ENCODE results near the gene DDR2. TPM values are rescaled to one million over a fixed set of nuclear protein-coding genes. Genes with fewer than 3 reads are reported as not detected.
"Not testable (repeated sequence)": the region's sequence is repeated elsewhere in the genome, so short reads cannot be mapped to it uniquely, and the experiment has no call there.

Gene DDR2
- total RNA-seq, 1 donor from 2014 or later: 3.8 TPM

DNA sequence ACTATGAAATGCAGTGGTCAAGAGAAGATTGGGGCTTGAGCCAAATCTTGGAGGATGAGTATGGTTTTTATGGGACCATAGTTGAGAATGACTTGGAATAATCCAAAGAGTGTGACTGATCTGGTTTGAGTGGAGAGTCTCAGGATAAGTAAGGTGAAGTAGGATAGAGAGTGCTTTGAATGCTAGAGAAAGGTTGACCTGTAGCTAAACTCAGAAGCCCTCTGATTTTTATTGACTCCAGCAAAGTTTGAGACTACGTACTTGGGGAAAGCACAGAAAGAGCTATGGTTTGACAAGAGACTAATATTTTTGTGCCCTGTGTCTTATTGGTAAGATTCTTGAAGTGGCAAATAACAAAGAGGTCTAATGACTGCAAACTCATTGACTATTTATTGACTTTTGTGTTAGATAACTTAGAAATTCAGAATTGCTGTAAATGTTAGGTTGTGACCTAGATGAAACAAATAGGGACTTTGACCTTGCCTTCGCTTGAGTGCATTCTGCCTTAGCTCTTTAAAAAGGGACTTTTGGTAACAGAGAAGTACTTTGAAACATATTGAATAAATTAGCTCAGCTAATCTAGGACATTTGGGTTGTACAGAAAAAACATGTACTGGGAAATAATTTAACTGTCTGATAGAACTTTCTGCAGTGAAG lies 35.6 kb upstream of the DDR2 start:
- no peaks in the 10 kb centered on the region for H3K36me3 ChIP-seq (ENCODE audit: control insufficient read depth, insufficient read depth, low read length)
- no peaks in the 10 kb centered on the region for H3K27me3 ChIP-seq (ENCODE audit: control insufficient read depth, insufficient read depth, low read length)
- no peak for DNase-seq (ENCODE audit: low read depth)
- TF ChIP-seq, protein P1, sequence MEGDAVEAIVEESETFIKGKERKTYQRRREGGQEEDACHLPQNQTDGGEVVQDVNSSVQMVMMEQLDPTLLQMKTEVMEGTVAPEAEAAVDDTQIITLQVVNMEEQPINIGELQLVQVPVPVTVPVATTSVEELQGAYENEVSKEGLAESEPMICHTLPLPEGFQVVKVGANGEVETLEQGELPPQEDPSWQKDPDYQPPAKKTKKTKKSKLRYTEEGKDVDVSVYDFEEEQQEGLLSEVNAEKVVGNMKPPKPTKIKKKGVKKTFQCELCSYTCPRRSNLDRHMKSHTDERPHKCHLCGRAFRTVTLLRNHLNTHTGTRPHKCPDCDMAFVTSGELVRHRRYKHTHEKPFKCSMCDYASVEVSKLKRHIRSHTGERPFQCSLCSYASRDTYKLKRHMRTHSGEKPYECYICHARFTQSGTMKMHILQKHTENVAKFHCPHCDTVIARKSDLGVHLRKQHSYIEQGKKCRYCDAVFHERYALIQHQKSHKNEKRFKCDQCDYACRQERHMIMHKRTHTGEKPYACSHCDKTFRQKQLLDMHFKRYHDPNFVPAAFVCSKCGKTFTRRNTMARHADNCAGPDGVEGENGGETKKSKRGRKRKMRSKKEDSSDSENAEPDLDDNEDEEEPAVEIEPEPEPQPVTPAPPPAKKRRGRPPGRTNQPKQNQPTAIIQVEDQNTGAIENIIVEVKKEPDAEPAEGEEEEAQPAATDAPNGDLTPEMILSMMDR (IDR thresholded peaks at IDR 0.05; ENCODE audit: insufficient read depth, low read length, poor library complexity, severe bottlenecking): no peak
- H3K4me3 ChIP-seq (ENCODE audit: low read depth, low read length): no peak overlapping the region

DNA sequence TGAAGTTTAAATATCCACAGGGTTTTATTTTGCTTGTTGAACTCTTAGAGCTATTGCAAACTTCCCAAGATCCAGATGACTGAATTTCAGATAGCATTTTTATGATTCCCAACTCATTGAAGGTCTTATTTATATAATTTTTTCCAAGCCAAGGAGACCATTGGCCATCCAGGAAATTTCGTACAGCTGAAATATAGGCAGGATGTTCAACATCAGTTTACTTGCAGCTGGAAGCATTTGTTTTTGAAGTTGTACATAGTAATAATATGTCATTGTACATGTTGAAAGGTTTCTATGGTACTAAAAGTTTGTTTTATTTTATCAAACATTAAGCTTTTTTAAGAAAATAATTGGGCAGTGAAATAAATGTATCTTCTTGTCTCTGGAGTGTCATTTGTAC lies 32.8 kb upstream of the DDR2 start:
- H3K27me3 ChIP-seq (ENCODE audit: control insufficient read depth, insufficient read depth, low read length): no peaks in the 10 kb centered on the region
- peaks cover 2% of the 10 kb centered on the region for H3K36me3 ChIP-seq (ENCODE audit: control insufficient read depth, insufficient read depth, low read length)

DNA sequence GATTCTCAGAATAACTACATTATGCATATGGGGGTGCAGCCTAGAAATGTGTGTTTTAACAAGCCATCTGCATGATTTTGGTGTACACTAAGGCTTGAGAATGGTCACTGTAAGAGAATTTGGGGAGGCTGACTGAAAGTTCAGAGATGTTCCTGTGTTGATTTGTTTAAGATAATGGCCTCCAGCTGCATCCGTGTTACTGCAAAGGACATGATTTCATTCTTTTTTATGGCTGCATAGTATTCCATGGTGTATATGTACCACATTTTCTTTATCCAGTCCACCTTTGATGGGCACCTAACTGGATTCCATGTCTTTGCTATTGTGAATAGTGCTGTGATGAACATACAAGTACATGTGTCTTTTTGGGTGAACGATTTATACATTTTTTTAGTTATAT lies 29.1 kb upstream of the DDR2 start:
- not testable (repeated sequence) for H3K4me3 ChIP-seq (ENCODE audit: low read depth, low read length); H3K36me3 ChIP-seq (ENCODE audit: control insufficient read depth, insufficient read depth, low read length); H3K27me3 ChIP-seq (ENCODE audit: control insufficient read depth, insufficient read depth, low read length); DNase-seq (ENCODE audit: low read depth)

More for the DNA sequence above, 32.8 kb upstream of the DDR2 start:
- TF ChIP-seq, protein P1 (IDR thresholded peaks at IDR 0.05; ENCODE audit: insufficient read depth, low read length, poor library complexity, severe bottlenecking): no peak
- DNase-seq (ENCODE audit: low read depth): no peak
- H3K4me3 ChIP-seq (ENCODE audit: low read depth, low read length): no peak overlapping the region

DNA sequence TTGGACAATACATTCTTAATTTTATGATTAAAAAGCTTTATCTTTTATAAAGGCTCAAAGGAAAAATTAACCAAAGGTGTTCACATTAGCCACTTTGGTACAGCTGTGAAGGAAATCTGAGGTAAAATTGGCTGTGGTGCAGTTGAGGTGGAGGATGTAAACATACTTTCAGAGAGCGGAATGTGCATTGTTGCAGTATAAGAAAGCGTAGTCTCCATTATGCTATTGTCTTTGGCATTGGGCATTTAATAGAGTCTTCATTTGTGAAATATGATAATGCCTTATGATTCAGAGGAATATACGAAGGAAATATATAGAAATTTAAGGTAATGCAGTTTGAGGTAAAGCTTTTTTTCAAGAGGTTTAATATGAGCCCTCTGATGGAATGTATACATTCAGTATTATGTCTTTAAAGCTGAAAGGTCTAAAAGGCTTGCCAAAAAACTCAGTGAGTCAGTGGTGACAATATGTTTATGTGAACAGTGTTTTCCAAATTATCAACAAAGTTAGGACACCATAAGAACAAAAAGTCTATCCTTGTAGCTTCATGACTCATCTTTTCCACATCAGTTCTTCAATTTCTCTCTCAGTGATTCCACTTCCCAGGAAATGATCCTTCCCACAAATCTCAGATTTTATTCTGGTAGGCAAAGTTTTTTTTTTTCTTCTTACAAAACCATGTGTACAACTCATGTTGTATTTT lies 26.9 kb upstream of the DDR2 start:
- H3K27me3 ChIP-seq (ENCODE audit: control insufficient read depth, insufficient read depth, low read length): no peaks in the 10 kb centered on the region
- peaks cover 2% of the 10 kb centered on the region for H3K36me3 ChIP-seq (ENCODE audit: control insufficient read depth, insufficient read depth, low read length)
- TF ChIP-seq, protein P1 (IDR thresholded peaks at IDR 0.05; ENCODE audit: insufficient read depth, low read length, poor library complexity, severe bottlenecking): no peak
- no peak overlapping the region for H3K4me3 ChIP-seq (ENCODE audit: low read depth, low read length)
- peak; percentile 48 for DNase-seq (ENCODE audit: low read depth)

DNA sequence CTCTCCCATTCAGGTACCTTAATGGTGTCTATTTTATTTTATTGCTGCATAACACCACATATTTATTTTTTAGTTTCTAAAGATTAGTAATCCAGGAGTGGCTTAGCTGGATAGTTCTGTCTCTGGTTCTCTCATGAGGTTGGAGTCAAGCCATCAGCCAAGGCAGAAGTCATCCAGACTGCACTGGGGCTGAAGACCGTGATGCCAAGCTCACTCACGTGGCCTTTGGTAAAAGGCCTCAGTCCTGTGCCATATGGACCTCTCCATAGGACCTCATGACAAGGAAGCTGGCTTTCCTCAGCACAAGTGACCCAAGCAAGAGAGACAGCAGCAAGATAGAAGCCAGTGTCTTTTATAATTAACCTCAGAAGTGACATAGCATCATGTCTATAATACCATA lies 23.0 kb upstream of the DDR2 start:
- no peak for DNase-seq (ENCODE audit: low read depth)
- no peaks in the 10 kb centered on the region for H3K27me3 ChIP-seq (ENCODE audit: control insufficient read depth, insufficient read depth, low read length)
- TF ChIP-seq, protein P1 (IDR thresholded peaks at IDR 0.05; ENCODE audit: insufficient read depth, low read length, poor library complexity, severe bottlenecking): no peak
- no peaks in the 10 kb centered on the region for H3K36me3 ChIP-seq (ENCODE audit: control insufficient read depth, insufficient read depth, low read length)
- no peak overlapping the region for H3K4me3 ChIP-seq (ENCODE audit: low read depth, low read length)

DNA sequence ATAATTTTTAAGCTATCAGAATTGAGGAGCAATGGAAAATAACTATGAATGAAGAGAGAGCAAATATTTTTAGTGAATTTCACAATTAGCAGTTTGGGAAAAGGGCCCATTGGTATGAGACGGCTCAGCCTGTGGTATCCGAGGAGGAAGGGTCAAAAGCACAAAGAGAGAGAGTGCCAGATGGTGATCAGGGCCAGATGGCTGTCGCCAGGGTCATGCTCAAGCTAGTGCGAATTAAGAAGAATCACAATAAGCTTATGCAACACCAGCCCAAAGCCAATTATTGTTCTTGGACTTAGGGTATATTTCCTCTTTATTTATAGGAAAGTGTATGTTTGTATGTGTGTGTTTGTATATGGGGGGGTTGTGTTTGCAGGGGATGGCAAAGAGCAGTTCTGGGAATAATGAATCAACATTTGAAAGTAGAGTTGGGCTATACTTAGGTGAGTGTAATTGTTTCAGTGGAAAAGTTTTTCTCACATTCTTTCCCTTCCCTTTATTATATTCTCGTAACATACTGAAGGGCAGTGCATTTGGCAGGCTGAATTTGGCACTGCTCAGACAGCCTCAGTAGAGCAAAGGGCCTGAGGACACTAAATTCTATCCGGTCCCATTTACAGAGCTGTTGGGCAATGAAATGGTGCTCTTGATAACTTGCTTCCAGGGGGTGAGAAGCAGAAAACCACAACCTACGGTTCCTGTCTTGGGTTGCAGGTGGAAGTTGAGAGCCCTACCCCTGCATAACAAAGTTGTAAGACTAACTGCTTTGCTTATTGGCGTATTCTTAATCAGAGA lies 19.5 kb upstream of the DDR2 start:
- no peaks in the 10 kb centered on the region for H3K36me3 ChIP-seq (ENCODE audit: control insufficient read depth, insufficient read depth, low read length)
- H3K4me3 ChIP-seq (ENCODE audit: low read depth, low read length): no peak overlapping the region
- DNase-seq (ENCODE audit: low read depth): no peak
- H3K27me3 ChIP-seq (ENCODE audit: control insufficient read depth, insufficient read depth, low read length): no peaks in the 10 kb centered on the region
- TF ChIP-seq, protein P1 (IDR thresholded peaks at IDR 0.05; ENCODE audit: insufficient read depth, low read length, poor library complexity, severe bottlenecking): no peak
